Activated CD8-positive, alpha-beta memory T cell treated with anti-CD3 and anti-CD28 coated beads for 36 hours (primary cell): ENCODE data around the gene CD302. TPM values are rescaled to one million over a fixed set of nuclear protein-coding genes. Genes with fewer than 3 reads are reported as not detected.
"Not testable (repeated sequence)": the region's sequence is repeated elsewhere in the genome, so short reads cannot be mapped to it uniquely, and the experiment has no call there.

Experiments
- CTCF ChIA-PET: fragments of 350-600 bp; sonication (Branson Sonifier 250); formaldehyde crosslinking; loops from one replicate; lab custom pipeline; 2021; ENCODE audit warnings: antibody characterized with exemption; lab: Charles Lee
- POLR2A ChIA-PET: fragments of 350-600 bp; sonication (Branson Sonifier 250); formaldehyde crosslinking; loops from one replicate; lab custom pipeline; 2021; ENCODE audit warnings: antibody characterized with exemption; lab: Charles Lee
- total RNA-seq, 2 experiments: library from RNA; stranded (reverse); gene quantifications; one replicate each; pipeline ENCODE4 v1.2.3, GENCODE V29; 2021

CD302 gene
- total RNA-seq, 2 experiments from 2014 or later = 0.53 to 0.61 TPM

- ChIA-PET CTCF (no interaction called here), POLR2A (no interaction called here)
Measured at GRCh38 chr2:159797225-159797542, 824 bp downstream of the CD302 start.

- POLR2A ChIA-PET = no interaction called here
- CTCF ChIA-PET = no interaction called here
Measured at GRCh38 chr2:159795841-159796690, 1.9 kb downstream of the CD302 start.

GRCh38 chr2:159793326-159793725 lies 4.7 kb downstream of the CD302 start:
- ChIA-PET POLR2A (no interaction called here), CTCF (interaction anchor here (0.7 kb wide), 1 partner anchor 1026 kb away, joined by 3 read pairs; no protein-coding TSS in a partner anchor)

- ChIA-PET CTCF (no interaction called here), POLR2A (no interaction called here)
Measured at GRCh38 chr2:159792599-159792998, 5.4 kb downstream of the CD302 start.

GRCh38 chr2:159792036-159792435 lies 6.0 kb downstream of the CD302 start:
- POLR2A ChIA-PET = no interaction called here
- CTCF ChIA-PET = no interaction called here

- ChIA-PET POLR2A (no interaction called here), CTCF (no interaction called here)
Measured at GRCh38 chr2:159790323-159790722, 7.7 kb downstream of the CD302 start.

- POLR2A ChIA-PET = no interaction called here
- CTCF ChIA-PET = no interaction called here
Measured at GRCh38 chr2:159788253-159788652, 9.8 kb downstream of the CD302 start.

GRCh38 chr2:159787647-159788046 lies 10.4 kb downstream of the CD302 start:
- CTCF ChIA-PET, POLR2A ChIA-PET: not testable (repeated sequence)

GRCh38 chr2:159786938-159787337 lies 11.1 kb downstream of the CD302 start:
- POLR2A ChIA-PET = no interaction called here
- CTCF ChIA-PET = no interaction called here

GRCh38 chr2:159785195-159785594 lies 12.8 kb downstream of the CD302 start:
- ChIA-PET POLR2A (no interaction called here), CTCF (no interaction called here)

GRCh38 chr2:159784744-159785143 lies 13.3 kb downstream of the CD302 start:
- CTCF ChIA-PET = not testable (repeated sequence)
- POLR2A ChIA-PET = interaction anchor here (0.6 kb wide), 1 partner anchor 14 kb away, joined by 3 read pairs; no protein-coding TSS in a partner anchor

- POLR2A ChIA-PET = no interaction called here
Measured at GRCh38 chr2:159783556-159783955, 14.5 kb downstream of the CD302 start.

GRCh38 chr2:159776321-159776720 lies 21.7 kb downstream of the CD302 start:
- ChIA-PET POLR2A (no interaction called here), CTCF (no interaction called here)

More at GRCh38 chr2:159783556-159783955, 14.5 kb downstream of the CD302 start:
- CTCF ChIA-PET = no interaction called here

- ChIA-PET CTCF (no interaction called here), POLR2A (no interaction called here)
Measured at GRCh38 chr2:159775021-159775420, 23.0 kb downstream of the CD302 start.

GRCh38 chr2:159774370-159774990 lies 23.5 kb downstream of the CD302 start:
- CTCF ChIA-PET = no interaction called here
- POLR2A ChIA-PET = no interaction called here

- ChIA-PET CTCF (no interaction called here), POLR2A (no interaction called here)
Measured at GRCh38 chr2:159773886-159774285, 24.1 kb downstream of the CD302 start.

- ChIA-PET POLR2A (no interaction called here), CTCF (no interaction called here)
Measured at GRCh38 chr2:159773426-159773825, 24.6 kb downstream of the CD302 start.

- ChIA-PET CTCF (no interaction called here), POLR2A (no interaction called here)
Measured at GRCh38 chr2:159769147-159769546, 28.9 kb downstream of the CD302 start.

- CTCF ChIA-PET = no interaction called here
Measured at GRCh38 chr2:159762075-159762474, 35.9 kb downstream of the CD302 start.

GRCh38 chr2:159760326-159760725 lies 37.7 kb downstream of the CD302 start:
- ChIA-PET POLR2A (no interaction called here), CTCF (no interaction called here)

More at GRCh38 chr2:159762075-159762474, 35.9 kb downstream of the CD302 start:
- POLR2A ChIA-PET = no interaction called here

GRCh38 chr2:159759577-159759976 lies 38.4 kb downstream of the CD302 start:
- CTCF ChIA-PET = no interaction called here

More at GRCh38 chr2:159759577-159759976, 38.4 kb downstream of the CD302 start:
- POLR2A ChIA-PET = interaction anchor here (0.6 kb wide), 1 partner anchor 160 kb away, joined by 3 read pairs; no protein-coding TSS in a partner anchor
